Islet of Langerhans (tissue), 1 donor: ENCODE data around the gene PSMC5.
"Not testable (repeated sequence)": the region's sequence is repeated elsewhere in the genome, so short reads cannot be mapped to it uniquely, and the experiment has no call there.

Source experiments
- FAIRE-seq: peaks from one replicate; lab custom pipeline; 2011; peaks lifted over from hg19 to GRCh38; lab: Jason Lieb, UNC

Gene PSMC5

DNA sequence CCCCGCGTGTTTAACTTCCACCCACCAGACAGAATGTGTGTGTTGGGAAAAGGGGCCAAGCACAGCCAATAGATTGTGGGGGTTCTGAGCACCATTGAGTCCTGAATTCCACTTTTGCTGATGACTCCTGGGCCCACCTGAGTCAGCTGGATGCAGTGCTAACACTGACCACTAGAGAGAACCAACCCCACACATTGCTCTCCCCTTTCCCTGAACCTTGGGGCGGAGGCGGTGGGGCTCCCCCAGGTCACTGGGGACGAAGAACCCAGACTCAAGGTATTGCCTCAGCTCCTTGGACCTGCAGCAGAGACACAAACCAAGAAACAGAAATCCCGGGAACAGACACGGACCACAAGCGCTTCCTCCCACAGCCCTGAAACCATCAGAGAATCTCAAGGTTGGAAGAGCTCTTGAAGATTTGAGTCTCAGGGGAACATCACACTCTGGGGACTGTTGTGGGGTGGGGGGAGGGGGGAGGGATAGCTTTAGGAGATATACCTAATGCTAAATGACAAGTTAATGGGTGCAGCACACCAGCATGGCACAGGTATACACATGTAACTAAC, 46.9 kb downstream of the PSMC5 start:
- not testable (repeated sequence) for FAIRE-seq

GRCh38 chr17:63874693-63875092, 47.5 kb downstream of the PSMC5 start:
- not testable (repeated sequence) for FAIRE-seq

GRCh38 chr17:63878413-63878812, 51.2 kb downstream of the PSMC5 start:
- not testable (repeated sequence) for FAIRE-seq

GRCh38 chr17:63880706-63881105, 53.5 kb downstream of the PSMC5 start:
- FAIRE-seq, result no peak

DNA sequence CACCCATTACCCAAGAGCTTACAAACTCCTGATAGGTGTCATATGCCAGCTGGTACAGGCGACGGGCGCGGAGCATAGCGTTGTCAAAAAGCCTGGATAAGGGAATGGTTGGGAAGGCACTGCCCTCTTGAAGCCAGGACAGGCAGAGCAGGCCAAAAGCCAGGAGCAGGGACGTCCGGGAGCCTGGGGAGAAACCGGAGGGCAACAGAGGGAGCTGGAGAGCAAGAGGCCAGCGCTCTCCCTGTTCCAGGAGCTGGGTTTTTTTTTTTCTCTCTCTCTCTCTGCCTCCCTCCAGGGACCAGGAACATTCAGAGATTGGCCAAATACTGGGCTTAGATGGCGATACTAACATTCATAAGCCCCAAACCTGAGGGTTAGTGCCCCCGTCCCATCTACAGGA, 54.1 kb downstream of the PSMC5 start:
- FAIRE-seq, result not testable (repeated sequence)
